ENCODE data around the gene FILIP1L. TPM values are rescaled to one million over a fixed set of nuclear protein-coding genes. Genes with fewer than 3 reads are reported as not detected.

Gene FILIP1L
- total and polyA plus RNA-seq, 11 donors, result 18.2 to 120 (median 77.3) TPM

GRCh38 chr3:100089812-100090668 lies 24.3 kb downstream of the FILIP1L start:
- intact Hi-C loops (cut with DNase I), result no loop called here
- Histone ChIP-seq H3K4me1 (peaks cover 0 to 40% (median 19%) of the 10 kb centered on the region in 12 donors), H3K4me3 (no peak overlapping the region), H3K36me3 (no peaks in the 10 kb centered on the region), H3K9me3 (no peaks in the 10 kb centered on the region), H3K27ac (peak overlapping the region in 2 of 12 donors; percentile 6 to 9), H3K27me3 (no peaks in the 10 kb centered on the region)
- DNase-seq, result peak in 2 of 5 donors; percentile 25 to 46
- TF ChIP-seq POLR2A (IDR thresholded peaks at IDR 0.05) (no peak), CTCF (IDR thresholded peaks at IDR 0.05) (peak in 11 of 12 donors; percentile 15 to 48 (median 32))
- peak in 3 of 4 donors; percentile 69 to 81 (median 80) for ATAC-seq
- WGBS, 4 donors, result 73 to 82% (median 77%) methylated on average over 7 of the region's 7 CpGs

- no peaks in the 10 kb centered on the region for H3K36me3 ChIP-seq
- intact Hi-C loops (cut with DNase I), result no loop called here
- DNase-seq (no peak), ATAC-seq (no peak)
- H3K9me3 ChIP-seq, result no peaks in the 10 kb centered on the region
- no peaks in the 10 kb centered on the region for H3K27me3 ChIP-seq
- no peak overlapping the region for H3K4me3 ChIP-seq
- no peak overlapping the region for H3K27ac ChIP-seq
- 78 to 94% (median 88%) methylated on average over 2 of the region's 2 CpGs for WGBS, 4 donors
- H3K4me1 ChIP-seq, result peaks cover 0 to 40% (median 19%) of the 10 kb centered on the region in 12 donors
- TF ChIP-seq POLR2A (IDR thresholded peaks at IDR 0.05), result no peak
- no peak for TF ChIP-seq CTCF (IDR thresholded peaks at IDR 0.05)
Measured at GRCh38 chr3:100088735-100089368, 25.4 kb downstream of the FILIP1L start.

GRCh38 chr3:100087198-100087597 lies 27.1 kb downstream of the FILIP1L start:
- no peak overlapping the region for H3K4me3 ChIP-seq
- H3K9me3 ChIP-seq, result no peaks in the 10 kb centered on the region
- H3K27ac ChIP-seq, result peak overlapping the region in 2 of 12 donors; percentile 4 to 7
- intact Hi-C loops (cut with DNase I), result no loop called here
- DNase-seq (no peak), ATAC-seq (no peak)
- H3K4me1 ChIP-seq, result peaks cover 0 to 40% (median 20%) of the 10 kb centered on the region in 12 donors
- no peaks in the 10 kb centered on the region for H3K27me3 ChIP-seq
- H3K36me3 ChIP-seq, result no peaks in the 10 kb centered on the region
- no peak for TF ChIP-seq CTCF (IDR thresholded peaks at IDR 0.05)
- TF ChIP-seq POLR2A (IDR thresholded peaks at IDR 0.05), result no peak

GRCh38 chr3:100086401-100086800 lies 27.9 kb downstream of the FILIP1L start:
- H3K4me1 ChIP-seq, result peaks cover 0 to 40% (median 20%) of the 10 kb centered on the region in 12 donors
- H3K27ac ChIP-seq, result peak overlapping the region in 1 of 12 donors; percentile 4
- ATAC-seq (no peak), DNase-seq (no peak)
- no peaks in the 10 kb centered on the region for H3K9me3 ChIP-seq
- 69 to 95% (median 92%) methylated on average over 1 of the region's 1 CpG for whole genome bisulfite sequencing, 4 donors
- no peak overlapping the region for H3K4me3 ChIP-seq
- H3K27me3 ChIP-seq, result no peaks in the 10 kb centered on the region
- no peaks in the 10 kb centered on the region for H3K36me3 ChIP-seq
- TF ChIP-seq POLR2A (IDR thresholded peaks at IDR 0.05) (no peak), CTCF (IDR thresholded peaks at IDR 0.05) (no peak)
- intact Hi-C loops (cut with DNase I), result no loop called here

Measured in heart left ventricle (tissue), 16 donors.